GM12865 (cell line): ENCODE measurements around the gene UBAC2.

Experiments used
- DNase-seq: peaks from one replicate; pipeline ENCODE4 v3.0.0; 2010; ENCODE audit warnings: low read depth
- H3K4me3 ChIP-seq: 2 replicates; pipeline ENCODE4 v1.5.1; 2011; ENCODE audit warnings: mild to moderate bottlenecking, low read depth, low read length, control low read depth
- CTCF ChIP-seq: IDR thresholded peaks from 2 replicates; pipeline ENCODE4 v1.5.1; 2011; ENCODE audit warnings: low read length, control low read depth, low read depth, inconsistent platforms; ENCODE audit not compliant: insufficient read depth; ENCODE audit errors: missing control alignments

The UBAC2 gene

DNA sequence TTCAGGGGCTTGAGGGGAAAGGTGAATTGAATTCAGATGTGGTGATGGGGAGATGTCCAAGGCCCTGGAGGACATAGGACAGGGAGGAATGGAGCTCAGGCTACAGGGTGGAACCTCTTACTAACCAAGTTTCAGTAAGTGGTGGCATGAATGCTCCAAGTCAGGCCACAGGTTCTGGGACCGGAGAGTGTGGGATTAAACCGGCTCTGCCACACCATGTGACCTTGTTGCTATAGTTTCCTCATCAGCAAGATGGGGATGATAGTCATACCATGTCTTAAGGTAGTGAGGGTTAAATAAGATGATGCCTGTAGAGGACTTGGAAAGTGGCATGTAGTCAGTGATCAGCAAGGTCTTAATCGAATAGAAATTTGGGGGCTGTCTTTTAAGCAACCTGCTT lies 90.2 kb downstream of the UBAC2 start:
- TF ChIP-seq CTCF = no peak
- DNase-seq = no peak
- H3K4me3 ChIP-seq = no peak overlapping the region

DNA sequence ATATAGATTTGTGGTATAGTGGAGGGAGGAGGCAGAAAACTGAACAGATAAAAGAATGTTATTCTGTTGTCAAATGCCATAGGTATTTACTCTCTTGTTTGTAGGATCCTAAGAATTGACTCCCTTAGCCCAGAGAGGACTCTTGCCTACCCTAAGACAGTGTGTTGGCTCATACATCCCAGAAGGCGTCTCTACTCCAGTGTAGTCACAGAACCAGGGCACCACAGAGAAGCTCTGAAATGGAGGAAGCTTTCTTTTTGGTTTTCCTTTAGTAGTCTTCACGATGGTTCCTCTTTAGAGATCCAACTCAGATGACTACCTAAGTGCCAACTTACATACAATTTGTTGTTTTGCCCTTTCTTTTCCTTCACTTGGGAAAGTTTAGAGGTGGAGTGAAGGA lies 92.5 kb downstream of the UBAC2 start:
- no peak for TF ChIP-seq CTCF
- DNase-seq = no peak
- no peak overlapping the region for H3K4me3 ChIP-seq

GRCh38 chr13:99294198-99294597 lies 93.5 kb downstream of the UBAC2 start:
- no peak for TF ChIP-seq CTCF

DNA sequence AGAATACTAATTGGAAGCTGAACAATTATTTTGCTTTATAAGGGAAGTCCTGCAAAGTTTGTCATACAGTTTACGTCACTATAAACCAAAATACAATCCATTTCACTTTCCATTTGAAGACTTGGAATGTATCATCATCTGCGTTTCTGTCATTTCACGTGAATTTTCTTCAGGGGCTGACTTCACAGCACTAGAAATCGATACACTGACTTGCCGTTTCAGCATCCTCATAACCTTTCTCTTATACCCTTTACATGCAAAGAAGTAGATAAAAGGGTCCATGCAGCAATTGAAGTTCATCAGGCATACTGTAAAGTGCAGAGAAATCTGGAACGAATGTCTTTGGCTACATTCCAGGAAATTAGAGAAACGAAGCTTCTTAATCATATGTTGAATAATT lies 94.3 kb downstream of the UBAC2 start:
- TF ChIP-seq CTCF = no peak
- H3K4me3 ChIP-seq = no peak overlapping the region
- no peak for DNase-seq

More at GRCh38 chr13:99294198-99294597, 93.5 kb downstream of the UBAC2 start:
- DNase-seq = no peak
- no peak overlapping the region for H3K4me3 ChIP-seq

- DNase-seq = no peak
- no peak overlapping the region for H3K4me3 ChIP-seq
- no peak for TF ChIP-seq CTCF
Observed at GRCh38 chr13:99295488-99296252, 95.0 kb downstream of the UBAC2 start.

- TF ChIP-seq CTCF = no peak
- H3K4me3 ChIP-seq = no peak overlapping the region; the same call in 1 of the 2 replicates
- DNase-seq = peak; percentile 67
Observed at GRCh38 chr13:99296398-99296797, 95.7 kb downstream of the UBAC2 start.

DNA sequence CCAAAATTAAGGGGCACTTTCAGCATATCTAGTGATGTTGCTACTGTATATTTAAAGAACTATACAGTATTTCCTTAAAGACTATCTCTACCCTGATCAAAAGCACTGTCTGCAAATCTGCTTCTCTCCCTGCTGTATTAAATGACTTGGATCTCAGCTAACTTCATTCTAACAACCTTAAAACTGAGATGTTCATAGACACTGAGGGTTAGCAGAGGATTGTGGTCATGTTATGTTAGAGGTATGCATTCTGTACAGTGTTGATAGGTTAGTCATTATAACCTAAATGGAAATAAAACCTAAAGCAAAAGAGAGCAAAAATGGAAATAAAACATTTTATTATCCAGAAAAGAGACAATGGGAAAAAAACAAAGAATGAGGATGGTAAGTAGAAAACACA lies 96.7 kb downstream of the UBAC2 start:
- no peak for DNase-seq
- no peak for TF ChIP-seq CTCF
- peak overlapping the region; percentile 36; the same call in 1 of the 2 replicates for H3K4me3 ChIP-seq
